Measurements from ENCODE around the gene ITM2C.
A peak's percentile ranks its signal among the peaks of the same experiment; 100 is the strongest.

Gene ITM2C

GRCh38 chr2:230919681-230920080 is 54.9 kb downstream of the ITM2C start:
- Mint-ChIP-seq H3K27me3 (ENCODE audit: low read depth, poor library complexity) (peaks cover 3% of the 10 kb centered on the region), H3K27ac (no peak overlapping the region), H3K4me3 (no peak overlapping the region), H3K36me3 (ENCODE audit: low read depth) (no peaks in the 10 kb centered on the region), H3K9me3 (no peaks in the 10 kb centered on the region), H3K4me1 (peaks cover 59% of the 10 kb centered on the region)
- DNase-seq = no peak
- no peak for TF ChIP-seq CTCF (IDR thresholded peaks at IDR 0.05)

GRCh38 chr2:230920167-230920566 is 55.4 kb downstream of the ITM2C start:
- H3K4me3 Mint-ChIP-seq = no peak overlapping the region
- no peak overlapping the region for H3K27ac Mint-ChIP-seq
- peaks cover 61% of the 10 kb centered on the region for H3K4me1 Mint-ChIP-seq
- no peak for DNase-seq
- no peaks in the 10 kb centered on the region for H3K36me3 Mint-ChIP-seq (ENCODE audit: low read depth)
- no peak for TF ChIP-seq CTCF (IDR thresholded peaks at IDR 0.05)
- H3K9me3 Mint-ChIP-seq = no peaks in the 10 kb centered on the region
- H3K27me3 Mint-ChIP-seq (ENCODE audit: low read depth, poor library complexity) = peaks cover 3% of the 10 kb centered on the region

GRCh38 chr2:230921806-230922595 is 57.3 kb downstream of the ITM2C start:
- no peak overlapping the region for H3K4me3 Mint-ChIP-seq
- H3K9me3 Mint-ChIP-seq = no peaks in the 10 kb centered on the region
- H3K27me3 Mint-ChIP-seq (ENCODE audit: low read depth, poor library complexity) = peaks cover 3% of the 10 kb centered on the region
- TF ChIP-seq CTCF (IDR thresholded peaks at IDR 0.05) = no peak
- peaks cover 48% of the 10 kb centered on the region for H3K4me1 Mint-ChIP-seq
- no peaks in the 10 kb centered on the region for H3K36me3 Mint-ChIP-seq (ENCODE audit: low read depth)
- DNase-seq = no peak
- no peak overlapping the region for H3K27ac Mint-ChIP-seq

- no peaks in the 10 kb centered on the region for H3K9me3 Mint-ChIP-seq
- no peak for DNase-seq
- no peak overlapping the region for H3K4me3 Mint-ChIP-seq
- H3K27ac Mint-ChIP-seq = no peak overlapping the region
- H3K27me3 Mint-ChIP-seq (ENCODE audit: low read depth, poor library complexity) = peaks cover 3% of the 10 kb centered on the region
- H3K4me1 Mint-ChIP-seq = peaks cover 52% of the 10 kb centered on the region
- H3K36me3 Mint-ChIP-seq (ENCODE audit: low read depth) = no peaks in the 10 kb centered on the region
- no peak for TF ChIP-seq CTCF (IDR thresholded peaks at IDR 0.05)
Measured at GRCh38 chr2:230922951-230923717, 58.4 kb downstream of the ITM2C start.

- peaks cover 58% of the 10 kb centered on the region for H3K4me1 Mint-ChIP-seq
- no peak for TF ChIP-seq CTCF (IDR thresholded peaks at IDR 0.05)
- H3K27me3 Mint-ChIP-seq (ENCODE audit: low read depth, poor library complexity) = peaks cover 3% of the 10 kb centered on the region
- DNase-seq = no peak
- H3K4me3 Mint-ChIP-seq = no peak overlapping the region
- H3K27ac Mint-ChIP-seq = peak overlapping the region; percentile 91
- no peaks in the 10 kb centered on the region for H3K36me3 Mint-ChIP-seq (ENCODE audit: low read depth)
- no peaks in the 10 kb centered on the region for H3K9me3 Mint-ChIP-seq
Measured at GRCh38 chr2:230924092-230924469, 59.3 kb downstream of the ITM2C start.

Data from nephron progenitor cell (in vitro differentiated cells).